Glomerular endothelial cell (primary cell): ENCODE measurements around the gene GFOD1. TPM values are rescaled to one million over a fixed set of nuclear protein-coding genes. Genes with fewer than 3 reads are reported as not detected.

Source experiments
- DNase-seq: peaks from one replicate; pipeline ENCODE4 v3.0.0-alpha.2; 2011; ENCODE audit warnings: low read depth, low spot score; ENCODE audit errors: extremely low read depth
- total RNA-seq: library from RNA; depleted of rRNA; stranded (reverse); fragments of >200 nt; gene quantifications from 2 replicates; pipeline ENCODE4 v1.2.3, GENCODE V29; 2015

Gene GFOD1
- 18.2 and 34.3 TPM in 2 replicates for total RNA-seq

DNA sequence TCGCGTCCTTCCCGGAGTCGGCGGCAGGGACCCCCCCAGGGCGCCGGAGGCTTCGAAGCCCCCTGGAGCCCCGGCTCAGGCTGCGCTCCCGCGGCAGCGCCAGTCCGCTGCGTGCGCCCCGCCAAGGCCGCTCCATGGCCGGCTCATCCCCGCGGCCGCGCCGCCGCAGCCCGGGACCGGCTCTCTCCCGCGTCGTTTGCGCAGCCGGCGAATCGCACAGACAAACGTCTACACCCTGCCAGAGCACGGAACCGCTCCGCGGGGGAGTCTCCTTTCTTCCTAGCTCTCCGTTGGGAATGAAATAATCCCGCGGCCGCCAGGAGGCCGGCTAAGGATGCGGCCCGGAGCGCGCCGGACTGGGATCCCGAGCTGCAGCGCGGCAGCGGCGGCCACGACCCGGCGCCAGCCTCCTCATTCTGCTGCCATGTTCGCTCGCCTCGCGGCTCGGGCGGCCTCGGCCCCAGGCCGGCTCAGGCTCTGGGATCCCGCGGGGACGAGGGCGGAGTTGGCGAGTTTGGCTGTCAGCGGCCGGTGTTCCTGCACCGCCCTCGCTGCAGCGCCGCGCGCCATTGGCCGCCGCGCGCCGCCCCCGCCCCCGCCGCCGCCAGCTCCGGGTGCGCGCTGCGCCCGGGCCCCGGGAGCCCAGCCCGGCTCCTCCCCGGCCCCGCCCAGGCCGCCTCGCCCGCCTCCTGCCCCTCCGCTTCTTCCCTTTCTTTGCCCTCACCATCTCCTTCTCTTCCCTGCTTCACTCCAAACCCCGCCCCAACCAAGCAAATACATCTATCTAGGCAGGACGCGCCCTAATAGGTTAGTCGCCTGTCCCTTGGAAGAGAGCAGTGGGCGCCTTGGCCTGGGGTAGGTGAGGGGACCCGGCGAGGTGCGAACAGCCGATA is at the start of gene GFOD1:
GFOD1 (minus strand) TSS at position 479 of the 893 bp plus-strand sequence. CDS start 710 bp downstream, outside the sequence.
- DNase-seq, result no peak

DNA sequence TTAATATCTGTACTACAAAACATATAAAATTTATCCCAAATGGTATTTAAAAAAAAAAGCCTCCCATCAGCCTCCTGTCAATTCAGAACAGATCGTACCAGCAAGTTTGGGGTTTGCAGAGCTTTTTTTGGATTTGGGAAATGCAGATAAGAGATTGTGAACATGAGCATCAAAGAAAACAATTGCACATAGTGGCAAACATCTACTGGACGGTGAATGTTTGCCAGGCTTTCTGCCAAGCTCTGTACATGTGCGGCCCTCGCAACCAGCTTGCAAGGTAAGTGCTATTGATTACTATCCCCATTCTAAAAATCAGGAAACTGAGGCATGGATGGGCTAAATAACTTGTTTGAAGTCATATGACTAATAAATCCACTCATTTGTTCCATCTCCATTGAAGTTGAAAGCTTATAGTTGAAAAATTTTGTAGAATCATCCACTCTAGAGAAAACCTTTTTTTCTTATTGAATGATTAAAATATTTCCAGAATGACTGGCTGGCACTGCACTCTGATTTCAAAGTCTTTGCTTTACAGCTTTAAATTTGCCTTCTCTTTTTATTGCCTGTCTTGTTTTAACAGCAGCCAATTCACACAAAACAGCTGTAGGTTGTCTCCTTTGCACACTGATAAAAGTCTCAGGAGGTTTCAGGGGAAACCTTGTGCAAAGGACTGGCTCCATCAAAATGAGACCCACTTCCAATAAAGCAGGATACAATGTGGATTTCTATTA is 49.6 kb upstream of the GFOD1 start:
- no peak for DNase-seq

DNA sequence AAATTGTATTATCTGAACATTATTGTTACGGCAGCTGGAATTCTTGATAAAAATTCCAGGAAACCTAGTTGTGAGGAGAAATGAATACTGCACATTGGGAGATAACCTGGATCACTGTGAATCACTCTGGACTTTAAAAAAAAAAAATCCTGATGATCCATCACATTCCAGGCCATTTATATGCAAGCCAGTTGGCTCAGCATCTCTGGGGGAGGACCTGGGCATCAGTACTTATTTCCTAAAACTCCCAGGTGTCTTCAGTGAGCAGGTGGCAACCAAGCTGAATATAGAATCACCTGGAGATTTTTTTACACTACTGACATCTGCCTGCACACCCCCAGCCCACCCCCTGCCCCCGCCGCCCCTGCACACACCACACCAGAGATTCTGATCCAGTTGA is 47.9 kb upstream of the GFOD1 start:
- DNase-seq, result no peak

DNA sequence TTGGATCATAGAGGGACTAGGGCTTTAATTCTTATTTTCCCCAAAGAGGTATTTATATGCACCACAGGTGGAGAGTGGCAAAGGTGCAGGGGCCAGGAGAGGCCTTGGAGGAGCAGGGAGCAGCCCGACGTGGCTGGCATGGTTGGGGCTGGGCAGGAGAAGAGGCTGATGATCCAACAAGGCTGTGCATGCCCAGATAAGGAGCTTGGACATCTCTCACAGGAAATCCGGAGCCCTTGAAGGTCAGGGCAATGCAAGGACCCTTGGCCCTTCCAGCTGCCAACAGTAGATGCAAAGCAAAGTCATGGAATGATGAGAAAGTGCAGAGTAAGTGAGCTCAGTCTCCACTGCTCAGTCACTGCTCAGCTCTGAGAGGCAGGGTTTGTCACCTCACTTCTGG is 47.1 kb upstream of the GFOD1 start:
- DNase-seq, result no peak

DNA sequence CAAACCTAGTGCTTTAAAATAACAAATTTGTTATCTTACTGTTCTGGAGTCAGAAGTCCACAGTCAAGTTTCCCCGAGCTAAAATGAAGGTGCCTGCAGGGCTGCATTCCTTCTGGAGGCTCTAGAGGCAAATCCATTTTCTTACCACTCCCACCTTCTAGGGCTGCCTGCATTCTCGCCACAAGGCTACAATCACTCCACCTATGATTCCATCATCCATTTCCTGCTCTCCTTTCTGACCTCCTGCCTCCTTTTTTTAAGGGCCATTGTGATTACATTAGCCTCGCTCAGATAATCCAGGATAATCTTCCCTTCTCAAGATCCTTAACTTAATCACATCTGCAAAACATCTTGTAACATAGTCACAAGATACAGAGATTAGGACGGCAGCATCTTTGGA is 44.6 kb upstream of the GFOD1 start:
- no peak for DNase-seq

GRCh38 chr6:13528777-13529343 is 41.5 kb upstream of the GFOD1 start:
- no peak for DNase-seq

- DNase-seq, result no peak
These were observed 40.8 kb upstream of the GFOD1 start for GRCh38 chr6:13528232-13528631.

- no peak for DNase-seq
These were observed 40.3 kb upstream of the GFOD1 start for GRCh38 chr6:13527671-13528056.

DNA sequence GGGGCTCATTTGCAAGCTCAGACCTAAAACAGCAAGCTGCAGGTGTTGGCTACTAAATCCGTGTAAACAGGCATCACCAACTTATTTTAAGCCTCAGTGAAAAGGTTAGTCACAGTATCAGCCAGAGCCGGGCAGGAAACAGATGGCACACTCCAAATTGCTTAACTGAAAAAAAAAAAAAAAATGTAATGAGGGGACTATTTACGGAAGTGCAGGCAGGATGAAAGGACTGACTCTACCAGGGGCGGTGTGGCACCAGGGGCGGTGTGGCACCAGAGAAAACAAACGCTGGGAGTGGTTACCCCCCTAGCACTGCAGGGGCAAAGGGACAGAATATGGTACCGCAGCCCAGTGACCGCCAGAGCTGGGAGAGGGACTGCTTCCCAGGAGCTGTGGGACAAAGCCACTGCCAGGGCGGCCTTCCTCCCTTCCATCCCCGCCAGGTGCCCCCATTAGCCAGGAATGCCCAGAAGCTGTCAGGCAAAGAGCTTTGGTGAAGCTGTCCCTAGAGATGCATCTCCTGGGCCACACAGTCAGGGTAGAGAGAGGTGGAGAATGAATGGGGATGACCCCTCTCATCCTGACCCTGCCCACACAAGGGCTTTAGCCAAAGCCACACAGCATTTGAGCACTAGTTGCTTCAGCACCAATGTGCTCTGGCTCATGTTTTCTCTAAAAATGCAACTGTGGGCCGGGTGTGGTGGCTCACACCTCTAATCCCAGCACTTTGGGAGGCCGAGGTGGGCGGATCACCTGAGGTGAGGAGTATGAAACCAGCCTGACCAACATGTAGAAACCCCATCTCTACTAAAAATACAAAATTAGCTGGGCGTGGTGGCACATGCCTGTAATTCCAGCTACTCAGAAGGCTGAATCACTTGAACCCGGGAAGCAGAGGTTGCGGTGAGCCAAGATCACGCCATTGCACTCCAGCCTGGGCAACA is 39.6 kb upstream of the GFOD1 start:
- no peak for DNase-seq

GRCh38 chr6:13526357-13526726 is 38.9 kb upstream of the GFOD1 start:
- no peak for DNase-seq

DNA sequence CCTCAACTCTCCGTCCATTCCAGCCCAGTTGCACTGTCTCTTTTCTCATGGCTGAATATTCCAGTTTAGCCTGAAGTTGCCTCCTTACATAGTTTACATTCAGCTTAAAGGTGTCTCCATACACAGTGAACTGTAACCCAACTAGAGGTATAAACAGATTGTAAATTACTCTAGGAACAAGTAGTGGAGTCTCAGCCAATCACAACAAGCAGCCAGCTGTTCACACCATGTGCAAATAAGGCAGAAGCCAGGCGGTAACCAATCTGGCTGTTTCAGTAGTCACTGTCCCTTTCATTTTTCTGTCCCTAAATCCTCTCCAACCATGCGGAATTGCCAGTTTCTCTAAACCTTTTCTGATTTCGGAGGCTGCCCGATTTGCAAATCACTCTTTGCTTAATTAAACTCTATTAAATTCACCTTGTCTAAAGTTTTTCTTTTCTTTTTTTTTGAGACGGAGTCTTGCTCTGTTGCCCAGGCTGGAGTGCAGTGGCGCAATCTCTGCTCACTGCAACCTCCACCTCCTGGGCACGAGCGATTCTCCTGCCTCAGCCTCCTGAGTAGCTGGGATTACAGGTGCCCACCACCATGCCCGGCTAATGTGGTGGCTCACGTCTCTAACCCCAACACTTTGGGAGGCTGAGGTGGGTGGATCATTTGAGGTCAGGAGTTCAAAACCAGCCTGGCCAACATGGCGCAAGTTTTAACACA is 37.6 kb upstream of the GFOD1 start:
- no peak for DNase-seq

DNA sequence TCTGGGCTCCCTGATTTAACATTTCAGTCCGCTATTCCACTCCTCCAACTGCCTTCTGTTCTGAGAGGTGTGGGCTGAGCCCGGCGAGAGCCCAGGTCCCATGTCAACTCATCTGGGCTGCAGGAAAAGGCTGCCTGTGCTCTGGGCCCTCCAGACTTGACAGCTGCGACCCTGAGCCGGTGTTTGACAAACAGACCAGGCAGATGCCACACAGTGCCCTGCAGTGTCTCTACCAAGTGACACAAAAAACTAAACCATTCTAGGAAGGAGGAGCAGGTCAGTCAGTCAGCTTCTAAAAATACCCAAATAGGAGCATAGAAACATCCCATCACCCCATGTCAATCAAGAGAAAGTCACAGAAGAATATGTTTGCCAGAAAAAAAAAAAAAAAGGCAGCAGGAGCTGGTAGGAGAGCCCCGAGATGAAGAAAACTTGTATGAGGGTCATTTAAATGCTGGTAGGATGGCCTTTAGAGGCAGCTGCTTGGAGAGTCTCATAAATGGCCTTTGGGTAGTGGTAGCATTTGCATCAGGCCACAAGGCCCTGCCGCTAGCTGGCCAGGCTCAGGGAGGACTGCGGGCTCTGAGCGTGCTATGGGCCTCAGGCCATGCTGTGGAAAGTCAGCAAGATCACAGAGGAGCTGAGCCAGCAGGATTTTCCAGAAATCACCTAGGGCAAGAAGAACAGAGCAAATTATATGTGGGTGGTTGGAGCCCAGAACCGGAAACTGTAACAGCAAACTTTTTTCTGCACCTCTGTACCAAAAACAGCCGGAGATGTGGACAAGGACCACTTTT is 36.6 kb upstream of the GFOD1 start:
- no peak for DNase-seq

DNA sequence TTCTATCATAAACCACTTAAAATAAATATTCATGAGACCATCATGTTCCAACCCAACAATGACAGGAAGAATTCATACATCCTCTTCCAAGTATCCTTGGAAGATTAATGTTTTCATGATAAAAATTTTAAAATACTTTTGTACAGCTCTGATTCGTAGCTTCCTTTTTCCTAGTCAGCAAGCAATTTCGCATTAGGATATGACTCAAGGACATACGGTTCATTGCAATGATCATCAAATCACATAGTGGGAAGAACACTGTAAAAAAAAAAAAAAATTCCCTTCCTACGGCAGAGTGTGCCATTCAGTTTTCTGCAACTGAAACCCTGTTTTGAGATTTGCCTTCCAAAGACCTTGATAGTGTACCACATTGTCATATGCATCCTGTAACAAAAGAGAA is 35.3 kb upstream of the GFOD1 start:
- no peak for DNase-seq

DNA sequence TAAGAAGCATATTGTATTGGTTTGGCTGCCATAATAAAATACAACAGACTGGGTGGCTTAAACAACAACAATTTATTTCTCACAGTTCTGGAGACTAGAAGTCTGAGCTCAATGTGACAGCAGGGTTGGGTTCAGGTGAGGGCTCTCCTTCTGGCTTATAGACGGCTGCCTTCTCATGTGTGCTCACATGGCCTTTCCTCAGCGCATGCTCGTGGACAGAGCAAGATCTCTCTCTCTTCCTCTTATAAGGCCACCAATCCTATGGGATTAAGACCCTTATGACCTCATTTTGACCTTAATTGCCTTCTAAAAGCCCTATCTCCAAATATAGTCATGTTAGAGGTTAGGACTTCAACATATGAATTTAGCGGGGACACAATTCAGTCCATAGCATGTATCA is 32.4 kb upstream of the GFOD1 start:
- DNase-seq, result no peak

- no peak for DNase-seq
These were observed 29.7 kb upstream of the GFOD1 start for GRCh38 chr6:13517116-13517515.

DNA sequence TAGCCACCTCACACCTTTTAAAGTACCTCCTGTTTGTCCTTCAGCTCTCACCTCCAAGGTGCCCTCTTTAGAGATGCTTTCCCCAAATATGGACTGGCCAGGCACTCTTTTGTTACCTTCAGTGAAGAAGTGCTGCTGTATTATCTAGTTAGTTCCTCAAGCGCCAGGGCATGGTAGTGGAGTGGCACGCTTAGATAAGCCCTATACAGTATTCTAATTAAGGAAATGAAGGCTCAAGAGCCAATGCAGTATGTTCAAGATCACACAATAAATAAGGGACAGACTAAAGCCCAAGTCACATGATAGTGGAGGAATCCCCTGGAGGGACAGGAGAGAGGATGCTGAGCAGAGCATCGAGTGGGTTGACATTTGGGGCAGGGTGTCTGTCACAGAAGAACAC is 28.5 kb upstream of the GFOD1 start:
- DNase-seq, result no peak

DNA sequence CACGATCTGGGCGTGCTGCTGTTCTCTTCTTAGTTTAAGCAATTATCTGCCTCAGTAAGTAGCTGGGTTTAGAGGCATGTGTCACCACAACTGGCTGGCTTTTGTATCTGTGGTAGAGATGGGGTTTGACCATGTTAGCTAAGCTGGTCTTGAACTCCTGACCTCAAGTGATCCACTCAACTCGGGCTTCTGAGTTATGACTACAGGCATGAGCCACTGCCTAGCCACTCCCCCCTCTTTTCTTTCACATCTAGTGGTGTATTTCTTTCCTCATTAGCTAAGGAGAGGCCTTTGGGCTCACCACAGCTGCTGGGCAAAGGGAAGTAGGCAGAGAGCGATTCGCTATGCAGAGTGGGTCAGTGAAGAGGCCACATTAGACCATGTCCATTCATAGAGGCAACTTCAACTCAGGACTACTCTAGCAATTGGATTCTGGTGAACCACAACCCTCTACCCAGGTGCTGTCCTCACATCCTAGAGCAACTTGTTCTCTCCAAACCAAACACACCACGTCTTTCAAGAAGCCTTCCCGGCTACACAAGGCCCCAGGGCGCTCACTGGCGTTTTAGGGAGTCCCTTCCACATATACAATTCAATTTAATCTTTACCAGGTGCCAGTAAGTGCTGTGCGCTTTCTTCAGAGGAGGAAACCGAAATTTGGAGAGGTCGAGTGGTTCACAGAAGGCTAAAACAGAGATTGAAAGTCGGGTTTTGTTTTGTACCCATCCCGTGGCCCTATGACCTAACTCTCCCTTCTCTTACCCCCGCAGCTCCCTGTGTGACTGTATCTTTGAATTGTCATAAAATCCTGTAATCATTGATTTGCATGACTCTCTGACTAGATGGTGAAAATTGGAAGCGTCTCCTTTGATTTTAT is 26.5 kb upstream of the GFOD1 start:
- DNase-seq, result no peak

DNA sequence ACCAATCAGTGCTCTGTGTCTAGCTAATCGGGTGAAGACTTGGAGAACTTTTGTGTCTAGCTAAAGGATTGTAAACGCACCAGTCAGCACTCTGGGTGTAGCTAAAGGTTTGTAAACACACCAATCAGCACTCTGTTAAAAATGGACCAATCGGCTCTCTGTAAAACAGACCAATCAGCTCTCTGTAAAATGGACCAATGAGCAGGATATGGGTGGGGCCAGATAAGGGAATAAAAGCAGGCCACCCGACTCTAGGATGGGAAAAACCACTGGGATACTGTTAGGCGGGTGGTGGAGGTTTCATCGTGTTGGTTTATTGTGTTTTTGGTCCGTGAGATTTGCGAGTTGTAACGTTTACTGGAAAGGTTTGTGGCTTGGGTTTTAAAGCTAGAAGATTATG is 25.5 kb upstream of the GFOD1 start:
- no peak for DNase-seq
